Omental fat pad (tissue), 4 donors: Measurements from ENCODE around the gene FAM83E. TPM values are rescaled to one million over a fixed set of nuclear protein-coding genes. Genes with fewer than 3 reads are reported as not detected.
"Not testable (repeated sequence)": the region's sequence is repeated elsewhere in the genome, so short reads cannot be mapped to it uniquely, and the experiment has no call there.

ENCODE experiments used
- ATAC-seq: fragments of 150-250 bp; one replicate; pipeline ENCODE4 v1.9.1; 2016; ENCODE audit warnings: mild to moderate bottlenecking, moderate library complexity; ENCODE audit not compliant: low FRiP score
- DNase-seq: peaks from one replicate; pipeline ENCODE4 v3.0.0-alpha.2; 2019; ENCODE audit warnings: low spot score
- total RNA-seq, 4 donors: library from RNA; depleted of rRNA; stranded (reverse); fragments of >200 nt; gene quantifications; one replicate each; pipeline ENCODE4 v1.1.0, GENCODE V29; 2016
- TF ChIP-seq, protein P1 (sequence below), 3 donors: fragments of 450-650 bp; IDR thresholded peaks; one replicate each; pipeline ENCODE4 v1.5.1; 2016 to 2017; ENCODE audit warnings: antibody characterized with exemption in 3 of 3, mild to moderate bottlenecking in 3 of 3, moderate library complexity in 2 of 3

FAM83E gene
- total RNA-seq, 4 donors from 2014 or later: 0.47 to 1.3 TPM; not detected in 2

GRCh38 chr19:48635966-48636858 is 21.3 kb upstream of the FAM83E start:
- TF ChIP-seq, protein P1, sequence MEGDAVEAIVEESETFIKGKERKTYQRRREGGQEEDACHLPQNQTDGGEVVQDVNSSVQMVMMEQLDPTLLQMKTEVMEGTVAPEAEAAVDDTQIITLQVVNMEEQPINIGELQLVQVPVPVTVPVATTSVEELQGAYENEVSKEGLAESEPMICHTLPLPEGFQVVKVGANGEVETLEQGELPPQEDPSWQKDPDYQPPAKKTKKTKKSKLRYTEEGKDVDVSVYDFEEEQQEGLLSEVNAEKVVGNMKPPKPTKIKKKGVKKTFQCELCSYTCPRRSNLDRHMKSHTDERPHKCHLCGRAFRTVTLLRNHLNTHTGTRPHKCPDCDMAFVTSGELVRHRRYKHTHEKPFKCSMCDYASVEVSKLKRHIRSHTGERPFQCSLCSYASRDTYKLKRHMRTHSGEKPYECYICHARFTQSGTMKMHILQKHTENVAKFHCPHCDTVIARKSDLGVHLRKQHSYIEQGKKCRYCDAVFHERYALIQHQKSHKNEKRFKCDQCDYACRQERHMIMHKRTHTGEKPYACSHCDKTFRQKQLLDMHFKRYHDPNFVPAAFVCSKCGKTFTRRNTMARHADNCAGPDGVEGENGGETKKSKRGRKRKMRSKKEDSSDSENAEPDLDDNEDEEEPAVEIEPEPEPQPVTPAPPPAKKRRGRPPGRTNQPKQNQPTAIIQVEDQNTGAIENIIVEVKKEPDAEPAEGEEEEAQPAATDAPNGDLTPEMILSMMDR (IDR thresholded peaks at IDR 0.05): no peak
- ATAC-seq (no peak), DNase-seq (no peak)

DNA sequence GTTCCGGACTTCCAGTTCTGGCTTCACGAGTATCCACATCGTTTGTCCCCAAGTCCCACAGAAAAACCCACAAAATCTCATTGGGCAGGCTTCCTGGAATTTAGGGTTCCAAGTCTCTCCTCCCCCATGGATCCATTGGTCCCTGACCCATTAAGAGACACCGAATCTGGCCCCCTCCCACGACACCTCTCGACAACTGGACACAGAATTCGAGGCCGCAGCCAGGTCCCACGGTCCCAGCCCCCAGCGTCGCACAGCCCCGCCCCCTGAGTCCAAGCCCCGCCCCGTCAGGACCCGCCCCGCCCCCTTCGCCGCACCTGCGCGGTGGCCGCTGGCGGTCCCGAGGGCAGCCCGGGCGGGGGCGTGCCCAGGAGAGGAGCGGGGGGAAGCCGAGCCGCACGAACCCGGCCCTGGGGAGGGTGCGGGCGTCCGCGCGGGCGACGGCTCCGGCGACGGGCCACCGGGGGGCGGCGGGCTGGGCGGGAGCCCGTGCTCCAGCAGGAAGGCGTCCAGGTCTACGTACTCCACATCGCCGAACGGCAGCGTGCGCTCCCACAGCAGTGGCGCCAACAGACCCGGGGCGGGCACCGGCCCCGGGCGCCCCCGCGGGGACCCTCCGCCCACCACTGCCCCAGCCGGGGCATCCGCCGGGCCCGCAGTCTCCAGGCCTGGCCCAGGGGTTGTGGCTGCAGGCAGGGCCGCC is 20.5 kb upstream of the FAM83E start:
- DNase-seq (no peak), ATAC-seq (peak; percentile 3)
- TF ChIP-seq, protein P1 (IDR thresholded peaks at IDR 0.05): no peak

DNA sequence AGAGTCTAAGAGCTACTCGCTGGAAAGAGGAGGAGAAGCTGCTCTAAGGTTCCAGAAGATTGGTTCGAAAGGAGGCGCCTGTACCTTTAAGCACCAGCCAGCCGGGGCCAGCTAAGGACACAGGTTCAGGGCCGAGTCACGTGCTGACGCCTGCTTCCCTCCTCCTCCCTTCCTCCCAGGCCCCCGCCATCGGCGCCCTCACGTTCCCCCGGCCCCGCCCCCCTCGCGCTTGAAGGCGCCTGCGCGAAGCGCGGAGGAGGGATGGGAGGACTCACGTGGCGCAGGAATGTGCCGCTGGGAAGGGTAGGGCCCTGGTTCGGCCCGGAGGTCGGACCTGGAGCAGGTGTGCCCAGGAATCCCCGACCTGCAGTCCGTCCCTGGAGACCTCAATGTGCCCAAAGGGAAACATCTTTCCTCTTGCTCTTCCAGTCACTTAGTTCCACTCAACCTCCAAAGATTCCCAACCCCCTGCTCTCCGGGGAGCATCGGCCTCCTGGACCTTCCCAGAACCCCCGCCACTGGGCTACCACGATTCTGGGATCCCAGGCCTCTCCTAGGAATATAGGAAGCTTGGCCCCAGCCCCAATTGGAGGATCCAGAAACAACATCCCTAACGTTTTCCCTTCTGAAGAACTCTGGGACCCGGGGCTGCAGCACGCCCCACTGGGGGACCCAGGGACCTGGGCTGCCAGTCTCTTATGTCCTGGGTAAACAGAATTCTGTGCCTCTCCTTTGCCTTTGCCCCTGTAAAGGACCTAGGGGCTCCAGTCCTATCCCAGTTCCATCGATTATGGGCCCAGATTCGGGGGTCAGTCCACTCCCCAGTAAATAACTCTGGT is 19.8 kb upstream of the FAM83E start:
- ATAC-seq (peak; percentile 13), DNase-seq (peak; percentile 88)
- TF ChIP-seq, protein P1 (IDR thresholded peaks at IDR 0.05): no peak

DNA sequence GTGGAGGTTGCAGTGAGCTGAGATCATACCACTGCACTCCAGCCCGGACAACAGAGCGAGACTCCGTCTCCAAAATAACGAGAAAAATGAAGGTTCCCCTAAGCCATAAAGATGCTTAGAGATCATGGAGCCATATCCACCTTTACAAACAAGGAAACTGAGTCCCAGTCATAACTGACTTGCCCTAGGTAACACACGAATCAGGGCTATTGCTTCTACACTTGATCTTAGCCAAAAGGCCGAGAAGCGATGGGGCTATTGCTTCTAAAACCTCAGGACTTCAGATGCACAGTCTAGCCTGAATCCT is 19.1 kb upstream of the FAM83E start:
- TF ChIP-seq, protein P1 (IDR thresholded peaks at IDR 0.05): no peak
- DNase-seq: no peak
- no peak for ATAC-seq

DNA sequence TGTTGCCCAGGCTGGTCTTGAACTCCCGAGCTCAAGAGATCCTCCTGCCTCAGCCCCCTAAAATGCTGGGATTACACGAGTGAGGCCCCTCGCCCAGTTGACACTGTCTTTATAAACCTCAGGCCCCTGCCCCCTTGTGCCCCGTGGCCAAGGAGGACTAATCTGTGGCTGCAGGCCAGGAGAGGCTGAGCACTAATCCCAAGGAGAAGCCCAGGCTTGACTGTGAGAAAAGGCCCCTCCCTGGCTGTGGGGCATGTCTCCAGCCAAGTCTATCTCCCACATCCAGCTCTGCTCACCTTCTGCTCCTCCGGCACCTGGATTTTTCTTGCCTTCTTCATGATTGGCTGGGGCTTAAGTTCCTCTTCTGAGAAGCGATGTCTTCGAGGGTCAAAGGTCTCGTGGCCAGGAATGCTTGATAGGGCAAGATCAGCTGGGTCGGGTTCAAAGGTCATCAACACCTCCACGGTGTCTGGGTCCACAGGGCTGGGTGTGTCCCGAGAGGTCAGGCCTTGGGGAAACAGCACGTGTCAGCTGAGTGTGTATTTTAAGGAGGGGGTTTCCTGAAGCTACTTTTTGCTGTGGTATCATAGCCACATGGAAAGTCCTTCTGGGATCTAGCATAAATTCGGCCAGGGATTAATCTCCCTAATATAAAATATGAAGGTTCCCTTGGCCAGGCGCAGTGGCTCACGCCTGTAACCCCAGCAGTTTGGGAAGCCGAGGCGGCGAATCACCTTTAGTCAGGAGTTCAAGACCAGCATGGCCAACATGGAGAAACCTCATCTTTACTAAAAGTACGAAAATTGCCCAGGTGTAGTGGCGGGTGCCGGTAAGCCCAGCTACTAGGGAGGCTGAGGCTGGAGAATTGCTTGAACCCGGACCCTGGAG is 18.5 kb upstream of the FAM83E start:
- ATAC-seq (no peak), DNase-seq (no peak)
- TF ChIP-seq, protein P1 (IDR thresholded peaks at IDR 0.05): no peak

DNA sequence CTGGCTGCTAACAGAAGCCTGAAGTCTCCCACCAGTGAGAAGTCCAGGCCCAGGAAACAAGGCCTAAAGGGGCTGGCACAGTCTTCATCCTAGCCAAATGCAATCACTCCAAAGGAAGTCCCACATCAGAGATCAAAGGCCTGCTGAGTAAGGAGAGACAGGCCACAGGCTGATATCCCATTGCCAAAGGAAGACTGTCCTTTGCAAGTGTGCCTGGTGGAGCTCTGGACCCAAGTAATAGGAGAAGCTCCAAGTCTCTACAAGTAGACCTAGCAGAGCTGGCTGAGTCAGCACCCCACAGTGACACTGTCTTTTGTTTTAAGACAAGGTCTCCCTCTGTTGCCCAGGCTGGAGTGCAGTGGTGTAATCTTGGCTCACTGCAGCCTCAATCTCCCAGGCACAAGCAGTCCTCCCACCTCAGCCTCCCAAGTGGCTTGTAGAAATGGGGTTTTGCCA is 17.8 kb upstream of the FAM83E start:
- no peak for ATAC-seq
- no peak for DNase-seq
- TF ChIP-seq, protein P1 (IDR thresholded peaks at IDR 0.05): no peak

DNA sequence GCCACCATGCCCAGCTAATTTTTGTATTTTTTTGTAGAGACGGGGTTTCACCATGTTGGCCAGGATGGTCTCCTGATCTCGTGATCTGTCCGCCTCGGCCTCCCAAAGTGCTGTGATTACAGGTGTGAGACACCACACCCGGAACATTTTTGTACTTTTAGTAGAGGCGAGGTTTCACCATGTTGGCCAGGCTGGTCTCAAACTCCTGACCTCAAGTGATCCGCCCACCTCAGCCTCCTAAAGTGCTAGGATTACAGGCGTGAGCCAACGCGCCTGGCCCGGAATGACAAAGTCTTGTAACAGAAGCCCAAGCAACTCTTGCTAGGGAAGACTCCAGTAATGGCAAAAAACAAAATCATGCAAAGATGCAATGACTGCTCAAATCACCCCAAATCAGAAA is 17.4 kb upstream of the FAM83E start:
- DNase-seq, ATAC-seq: not testable (repeated sequence)
